ENCODE results near the gene HEG1. TPM values are rescaled to one million over a fixed set of nuclear protein-coding genes. Genes with fewer than 3 reads are reported as not detected.

Gene HEG1
- total RNA-seq, 1 donor = 114 TPM

DNA sequence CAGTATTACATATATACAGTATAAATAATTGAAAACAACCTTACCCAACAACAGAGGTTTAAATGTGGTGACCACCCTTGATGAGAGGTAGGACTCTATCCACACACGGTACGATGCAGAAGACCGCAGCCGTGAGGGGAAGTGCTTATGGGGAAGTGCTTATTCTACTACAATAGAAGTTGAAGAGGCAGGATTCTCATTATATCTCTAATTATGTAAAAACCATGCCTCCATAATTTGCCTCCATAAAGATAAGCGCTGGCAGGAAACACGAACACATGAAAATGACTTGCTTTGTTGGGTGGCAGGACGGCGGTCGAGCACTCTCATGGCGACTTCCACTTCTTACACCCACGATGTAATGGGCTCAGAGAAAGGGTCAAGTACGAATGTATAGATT, 114.0 kb downstream of the HEG1 start:
- no peaks in the 10 kb centered on the region for H3K27me3 ChIP-seq (ENCODE audit: insufficient read depth, low read length)
- H2AFZ ChIP-seq (ENCODE audit: low read length) = no peak overlapping the region
- no peaks in the 10 kb centered on the region for H3K9me3 ChIP-seq (ENCODE audit: low read depth, low read length)
- no peaks in the 10 kb centered on the region for H3K79me2 ChIP-seq (ENCODE audit: insufficient read depth, low read length)
- TF ChIP-seq, protein P1, sequence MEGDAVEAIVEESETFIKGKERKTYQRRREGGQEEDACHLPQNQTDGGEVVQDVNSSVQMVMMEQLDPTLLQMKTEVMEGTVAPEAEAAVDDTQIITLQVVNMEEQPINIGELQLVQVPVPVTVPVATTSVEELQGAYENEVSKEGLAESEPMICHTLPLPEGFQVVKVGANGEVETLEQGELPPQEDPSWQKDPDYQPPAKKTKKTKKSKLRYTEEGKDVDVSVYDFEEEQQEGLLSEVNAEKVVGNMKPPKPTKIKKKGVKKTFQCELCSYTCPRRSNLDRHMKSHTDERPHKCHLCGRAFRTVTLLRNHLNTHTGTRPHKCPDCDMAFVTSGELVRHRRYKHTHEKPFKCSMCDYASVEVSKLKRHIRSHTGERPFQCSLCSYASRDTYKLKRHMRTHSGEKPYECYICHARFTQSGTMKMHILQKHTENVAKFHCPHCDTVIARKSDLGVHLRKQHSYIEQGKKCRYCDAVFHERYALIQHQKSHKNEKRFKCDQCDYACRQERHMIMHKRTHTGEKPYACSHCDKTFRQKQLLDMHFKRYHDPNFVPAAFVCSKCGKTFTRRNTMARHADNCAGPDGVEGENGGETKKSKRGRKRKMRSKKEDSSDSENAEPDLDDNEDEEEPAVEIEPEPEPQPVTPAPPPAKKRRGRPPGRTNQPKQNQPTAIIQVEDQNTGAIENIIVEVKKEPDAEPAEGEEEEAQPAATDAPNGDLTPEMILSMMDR (IDR thresholded peaks at IDR 0.05; ENCODE audit: extremely low read depth, low read depth, low read length) = no peak
- H4K20me1 ChIP-seq (ENCODE audit: insufficient read depth, low read length) = no peaks in the 10 kb centered on the region
- H3K4me2 ChIP-seq (ENCODE audit: insufficient read depth, low read length) = no peak overlapping the region
- H3K36me3 ChIP-seq (ENCODE audit: insufficient read depth, low read length) = no peaks in the 10 kb centered on the region
- DNase-seq (ENCODE audit: insufficient read length, low spot score, missing footprints) = no peak
- H3K27ac ChIP-seq (ENCODE audit: low read depth, low read length) = no peak overlapping the region
- no peaks in the 10 kb centered on the region for H3K4me1 ChIP-seq (ENCODE audit: insufficient read depth, low read length)
- H3K4me3 ChIP-seq (ENCODE audit: insufficient read depth, low read length) = no peak overlapping the region

DNA sequence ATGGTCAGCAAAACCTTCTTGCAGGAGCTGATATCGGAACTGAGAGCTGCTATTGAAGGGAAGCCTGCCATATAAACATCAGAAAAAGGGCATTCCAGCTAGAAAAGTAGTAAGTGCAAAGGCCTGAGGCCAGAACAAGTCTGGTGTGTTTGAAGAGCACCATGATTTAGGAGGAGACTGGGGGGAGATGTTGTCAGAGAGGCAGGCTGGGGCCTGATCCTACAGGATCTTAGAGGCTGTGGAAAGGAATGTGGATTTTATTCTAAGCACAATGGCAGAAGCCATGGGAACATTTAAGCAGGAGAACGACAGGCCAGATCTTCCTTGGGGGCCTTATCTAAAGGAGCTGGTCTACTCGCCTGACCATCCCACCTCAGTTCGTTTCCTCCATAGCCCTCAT, 116.1 kb downstream of the HEG1 start:
- H3K9me3 ChIP-seq (ENCODE audit: low read depth, low read length) = no peaks in the 10 kb centered on the region
- no peaks in the 10 kb centered on the region for H3K79me2 ChIP-seq (ENCODE audit: insufficient read depth, low read length)
- H2AFZ ChIP-seq (ENCODE audit: low read length) = no peak overlapping the region
- no peaks in the 10 kb centered on the region for H3K27me3 ChIP-seq (ENCODE audit: insufficient read depth, low read length)
- TF ChIP-seq, protein P1 (IDR thresholded peaks at IDR 0.05; ENCODE audit: extremely low read depth, low read depth, low read length) = no peak
- H3K4me1 ChIP-seq (ENCODE audit: insufficient read depth, low read length) = no peaks in the 10 kb centered on the region
- no peaks in the 10 kb centered on the region for H3K36me3 ChIP-seq (ENCODE audit: insufficient read depth, low read length)
- H3K4me3 ChIP-seq (ENCODE audit: insufficient read depth, low read length) = no peak overlapping the region
- no peaks in the 10 kb centered on the region for H4K20me1 ChIP-seq (ENCODE audit: insufficient read depth, low read length)
- H3K27ac ChIP-seq (ENCODE audit: low read depth, low read length) = no peak overlapping the region
- no peak overlapping the region for H3K4me2 ChIP-seq (ENCODE audit: insufficient read depth, low read length)
- DNase-seq (ENCODE audit: insufficient read length, low spot score, missing footprints) = no peak

DNA sequence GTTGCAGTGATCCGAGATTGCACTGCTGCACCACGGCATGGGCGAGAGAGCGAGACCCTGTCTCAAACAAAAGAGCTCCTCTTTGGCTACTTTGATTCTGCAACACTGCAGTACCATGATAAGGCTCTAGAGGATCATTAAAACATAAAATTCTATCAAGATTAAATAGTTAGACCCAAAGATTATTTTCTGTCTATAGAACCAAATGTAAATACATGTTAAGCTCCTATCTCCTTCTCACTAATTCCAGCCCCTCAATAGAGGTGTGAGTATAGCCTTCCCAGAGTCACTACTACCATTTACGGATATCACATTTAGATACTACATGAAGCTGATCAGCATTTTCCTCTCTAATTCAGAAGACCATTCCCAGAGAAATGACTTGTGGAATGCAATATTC, 116.9 kb downstream of the HEG1 start:
- no peak for DNase-seq (ENCODE audit: insufficient read length, low spot score, missing footprints)
- Histone ChIP-seq H3K4me2 (ENCODE audit: insufficient read depth, low read length) (no peak overlapping the region), H3K4me1 (ENCODE audit: insufficient read depth, low read length) (no peaks in the 10 kb centered on the region), H2AFZ (ENCODE audit: low read length) (no peak overlapping the region), H3K4me3 (ENCODE audit: insufficient read depth, low read length) (no peak overlapping the region), H3K9me3 (ENCODE audit: low read depth, low read length) (no peaks in the 10 kb centered on the region), H3K79me2 (ENCODE audit: insufficient read depth, low read length) (no peaks in the 10 kb centered on the region), H3K27me3 (ENCODE audit: insufficient read depth, low read length) (no peaks in the 10 kb centered on the region), H3K36me3 (ENCODE audit: insufficient read depth, low read length) (no peaks in the 10 kb centered on the region), H4K20me1 (ENCODE audit: insufficient read depth, low read length) (no peaks in the 10 kb centered on the region), H3K27ac (ENCODE audit: low read depth, low read length) (no peak overlapping the region)
- TF ChIP-seq, protein P1 (IDR thresholded peaks at IDR 0.05; ENCODE audit: extremely low read depth, low read depth, low read length) = no peak

DNA sequence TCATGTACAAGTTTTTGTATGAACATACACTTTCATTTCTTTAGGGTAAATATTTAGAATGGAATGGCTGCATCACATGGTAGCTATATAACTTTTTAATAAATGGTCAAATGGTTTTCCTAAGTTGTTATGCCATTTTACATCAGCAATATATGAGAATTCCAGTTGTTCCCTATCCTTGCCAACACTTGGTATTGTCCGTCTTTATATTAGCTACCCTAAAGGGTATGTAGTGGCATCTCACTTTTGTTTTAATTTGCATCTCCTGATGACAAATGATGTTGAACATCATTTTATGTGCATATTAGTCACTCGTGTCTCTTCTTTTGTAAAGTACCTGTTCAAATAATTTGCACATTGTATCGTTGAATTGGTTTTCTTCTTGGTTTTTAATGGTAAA, 118.7 kb downstream of the HEG1 start:
- DNase-seq (ENCODE audit: insufficient read length, low spot score, missing footprints) = no peak
- no peak overlapping the region for H3K4me2 ChIP-seq (ENCODE audit: insufficient read depth, low read length)
- no peaks in the 10 kb centered on the region for H3K79me2 ChIP-seq (ENCODE audit: insufficient read depth, low read length)
- no peaks in the 10 kb centered on the region for H3K27me3 ChIP-seq (ENCODE audit: insufficient read depth, low read length)
- H3K36me3 ChIP-seq (ENCODE audit: insufficient read depth, low read length) = no peaks in the 10 kb centered on the region
- H3K4me3 ChIP-seq (ENCODE audit: insufficient read depth, low read length) = no peak overlapping the region
- no peaks in the 10 kb centered on the region for H4K20me1 ChIP-seq (ENCODE audit: insufficient read depth, low read length)
- H3K9me3 ChIP-seq (ENCODE audit: low read depth, low read length) = no peaks in the 10 kb centered on the region
- H2AFZ ChIP-seq (ENCODE audit: low read length) = no peak overlapping the region
- H3K4me1 ChIP-seq (ENCODE audit: insufficient read depth, low read length) = no peaks in the 10 kb centered on the region
- TF ChIP-seq, protein P1 (IDR thresholded peaks at IDR 0.05; ENCODE audit: extremely low read depth, low read depth, low read length) = no peak
- H3K27ac ChIP-seq (ENCODE audit: low read depth, low read length) = no peak overlapping the region
